Measurements from ENCODE around the gene CNMD.

Gene CNMD

GRCh38 chr13:52739468-52740071, at the start of gene CNMD:
TSS of gene CNMD (minus strand) at chr13:52739820. CDS start at chr13:52739701, 119 bp downstream.
- DNase-seq (ENCODE audit: low read depth) = no peak

DNA sequence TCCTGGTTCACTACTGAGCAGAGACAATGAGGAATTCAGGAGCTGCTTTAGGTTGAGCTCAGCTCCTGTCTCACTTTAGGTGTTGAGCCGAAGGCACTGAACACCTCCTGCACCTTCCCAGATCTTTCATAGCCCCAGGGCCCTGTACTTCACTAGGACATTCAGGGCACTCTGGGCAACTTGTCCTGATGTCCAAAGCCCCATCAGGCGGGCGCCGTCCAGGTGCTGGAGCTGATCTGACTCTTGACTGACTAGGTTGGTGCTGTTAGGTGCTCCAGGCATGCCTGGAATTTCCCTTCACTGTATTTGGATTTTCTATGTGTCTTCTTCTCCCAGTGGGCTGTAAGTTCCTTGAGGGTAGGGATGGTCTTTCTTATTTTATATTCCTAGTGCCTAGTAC, 48.4 kb upstream of the CNMD start:
- no peak for DNase-seq (ENCODE audit: low read depth)

- DNase-seq (ENCODE audit: low read depth) = no peak
These were observed 47.6 kb upstream of the CNMD start for GRCh38 chr13:52787235-52787634.

GRCh38 chr13:52786766-52787165, 47.1 kb upstream of the CNMD start:
- no peak for DNase-seq (ENCODE audit: low read depth)

DNA sequence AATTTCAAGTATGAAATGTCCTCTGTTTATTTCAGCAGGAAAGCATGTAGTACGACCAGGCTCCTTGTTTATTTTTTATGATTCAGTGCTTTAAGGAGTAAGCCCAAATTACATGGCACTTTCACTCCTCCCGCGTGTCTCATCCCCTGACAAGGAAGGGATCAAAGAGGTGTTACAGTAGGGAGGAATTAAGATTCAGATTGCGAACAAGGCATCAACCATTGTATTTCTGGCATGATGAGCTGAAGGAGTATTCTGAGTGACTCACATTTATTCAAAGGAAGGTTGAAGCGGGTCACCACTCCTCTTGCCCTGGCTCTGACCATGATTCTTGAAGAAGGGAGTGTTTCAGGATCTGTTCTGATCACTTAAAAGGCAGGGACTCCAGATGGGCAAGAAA, 46.1 kb upstream of the CNMD start:
- DNase-seq (ENCODE audit: low read depth) = no peak

DNA sequence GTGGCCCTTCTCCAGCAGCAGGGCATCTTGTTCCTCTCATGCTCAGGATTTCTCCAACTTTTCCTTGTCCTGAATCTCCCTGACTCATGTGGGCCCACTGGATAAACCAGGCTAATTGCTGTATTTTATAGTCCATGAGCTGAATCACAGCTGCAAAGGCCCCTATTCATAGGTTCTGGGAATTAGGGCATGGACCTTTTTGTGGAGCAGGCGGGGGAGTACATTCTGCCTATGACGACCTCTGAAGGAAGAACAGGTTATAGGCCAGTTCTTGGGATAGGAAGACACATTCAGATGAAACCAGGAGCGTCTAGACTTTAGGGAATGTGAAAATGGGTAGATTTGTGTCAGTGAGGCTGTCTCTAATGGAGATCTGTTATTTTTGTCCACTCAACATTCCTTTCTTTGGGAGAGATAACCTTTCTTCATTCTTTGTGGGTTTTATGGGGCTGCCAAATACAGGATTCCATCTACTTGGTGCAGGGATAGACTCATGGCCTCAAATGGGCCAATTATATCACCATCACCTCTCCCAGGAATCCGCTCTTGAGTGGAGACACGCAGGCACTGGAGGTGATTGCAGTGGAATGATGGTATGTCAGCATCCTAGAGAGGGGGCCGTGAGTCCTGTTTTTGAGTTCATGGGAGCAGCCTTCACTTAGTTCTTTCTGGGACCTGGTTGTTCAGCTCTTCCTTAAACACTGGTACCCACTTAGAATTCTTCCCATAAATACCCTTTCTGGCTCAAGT, 45.1 kb upstream of the CNMD start:
- no peak for DNase-seq (ENCODE audit: low read depth)

DNA sequence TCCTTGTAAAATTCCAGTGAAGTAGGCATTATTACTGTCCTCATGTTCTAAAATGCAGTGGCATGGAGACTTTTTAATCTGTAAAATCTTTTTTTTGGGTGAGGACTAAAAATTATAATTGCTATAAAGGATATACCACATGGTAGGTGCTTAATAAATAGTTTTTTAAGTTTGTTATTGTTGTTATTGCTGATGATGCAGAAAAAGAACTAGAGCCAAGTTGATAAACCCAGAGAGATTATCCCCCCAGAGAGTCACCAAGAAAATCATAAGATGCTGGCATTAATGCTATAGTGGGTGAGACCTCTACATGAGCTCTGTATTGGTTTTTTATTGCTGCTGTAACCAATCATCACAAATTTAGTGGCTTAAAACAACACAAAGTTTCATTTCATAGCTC, 44.3 kb upstream of the CNMD start:
- DNase-seq (ENCODE audit: low read depth) = no peak

GRCh38 chr13:52782471-52783448, 43.1 kb upstream of the CNMD start:
- DNase-seq (ENCODE audit: low read depth) = no peak

GRCh38 chr13:52780611-52781010, 41.0 kb upstream of the CNMD start:
- no peak for DNase-seq (ENCODE audit: low read depth)

DNA sequence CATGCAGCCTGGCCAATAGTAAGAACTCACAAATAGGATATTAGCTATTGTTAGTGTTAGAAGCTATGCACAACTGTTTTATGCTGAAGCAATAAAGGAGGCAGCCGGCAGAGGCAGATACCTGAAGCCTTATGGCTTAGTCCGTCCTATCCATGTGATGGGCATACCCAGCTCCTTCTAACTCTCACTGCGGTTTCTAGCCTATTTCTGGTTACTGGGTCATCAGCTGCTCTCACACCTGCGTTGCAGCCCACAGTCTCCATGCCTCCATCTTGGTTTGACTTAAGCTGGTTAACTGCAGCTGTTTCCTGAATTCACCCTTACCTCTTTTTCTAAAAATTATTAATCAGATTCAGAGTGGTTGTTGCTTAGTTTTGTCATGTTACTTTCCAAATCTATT, 40.5 kb upstream of the CNMD start:
- no peak for DNase-seq (ENCODE audit: low read depth)

DNA sequence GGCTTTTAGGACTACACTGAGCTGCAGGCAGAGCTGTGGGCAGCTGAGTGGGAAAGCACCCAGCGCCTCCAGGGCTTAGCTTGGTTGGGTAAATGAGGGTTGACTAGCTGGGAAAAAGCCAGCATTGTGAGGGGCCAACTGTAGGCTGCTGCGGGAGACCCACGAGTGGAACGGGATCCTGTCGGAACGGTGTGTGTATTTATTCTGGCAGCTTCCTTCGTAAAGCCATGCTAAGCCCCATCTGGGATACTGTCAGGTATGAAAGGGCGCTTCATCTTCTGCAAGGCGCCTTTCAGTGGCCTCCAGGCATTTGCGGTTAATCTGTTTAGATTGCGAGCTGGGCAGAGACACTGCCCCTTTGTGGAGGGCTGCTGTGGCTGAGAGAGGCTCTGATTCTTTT, 39.5 kb upstream of the CNMD start:
- no peak for DNase-seq (ENCODE audit: low read depth)

GRCh38 chr13:52776726-52777125, 37.1 kb upstream of the CNMD start:
- DNase-seq (ENCODE audit: low read depth) = no peak

DNA sequence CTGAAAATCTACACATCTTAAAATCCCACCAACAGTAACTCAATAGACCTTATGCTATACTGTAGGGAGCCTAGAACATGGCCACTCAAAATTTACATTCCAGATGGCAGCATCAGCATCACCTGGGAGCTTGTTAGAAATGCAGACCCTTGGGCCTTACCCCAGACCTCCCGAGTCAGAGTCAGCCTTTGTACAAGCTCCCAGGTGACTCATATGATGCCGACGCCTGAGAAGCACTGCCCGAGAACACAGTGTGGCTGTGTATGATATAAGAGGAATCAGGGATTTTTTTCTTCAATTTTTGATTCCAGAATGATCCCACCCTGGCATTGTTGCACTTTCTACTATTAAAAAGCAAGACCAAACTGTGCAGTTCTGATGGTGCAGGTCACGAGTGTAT, 35.9 kb upstream of the CNMD start:
- no peak for DNase-seq (ENCODE audit: low read depth)

DNA sequence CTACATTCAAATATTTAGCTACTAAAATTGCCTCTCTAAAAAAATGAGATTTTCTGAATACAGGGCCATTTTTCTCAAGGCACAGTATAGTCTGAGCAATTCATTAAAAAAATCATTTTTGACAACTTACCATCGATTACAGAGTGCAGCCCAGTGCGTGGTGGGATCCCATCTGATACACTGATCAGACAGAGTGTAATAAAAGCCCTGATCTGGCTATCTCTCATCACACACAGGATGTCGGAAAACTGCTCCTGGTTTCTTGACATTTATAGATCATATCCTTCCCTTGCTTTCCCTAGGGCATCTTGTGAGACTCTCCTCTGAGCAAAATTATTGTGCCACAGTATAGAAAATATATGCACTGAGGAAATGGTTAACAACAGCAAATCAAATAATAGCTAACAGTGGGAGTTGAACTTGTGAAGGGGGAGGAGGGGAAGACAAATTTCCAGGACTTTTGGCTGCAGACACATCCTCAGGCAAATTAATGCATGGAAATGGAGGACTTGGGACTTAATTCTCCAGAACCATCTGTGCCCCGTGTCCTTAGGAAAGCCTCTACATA, 28.4 kb upstream of the CNMD start:
- no peak for DNase-seq (ENCODE audit: low read depth)

DNA sequence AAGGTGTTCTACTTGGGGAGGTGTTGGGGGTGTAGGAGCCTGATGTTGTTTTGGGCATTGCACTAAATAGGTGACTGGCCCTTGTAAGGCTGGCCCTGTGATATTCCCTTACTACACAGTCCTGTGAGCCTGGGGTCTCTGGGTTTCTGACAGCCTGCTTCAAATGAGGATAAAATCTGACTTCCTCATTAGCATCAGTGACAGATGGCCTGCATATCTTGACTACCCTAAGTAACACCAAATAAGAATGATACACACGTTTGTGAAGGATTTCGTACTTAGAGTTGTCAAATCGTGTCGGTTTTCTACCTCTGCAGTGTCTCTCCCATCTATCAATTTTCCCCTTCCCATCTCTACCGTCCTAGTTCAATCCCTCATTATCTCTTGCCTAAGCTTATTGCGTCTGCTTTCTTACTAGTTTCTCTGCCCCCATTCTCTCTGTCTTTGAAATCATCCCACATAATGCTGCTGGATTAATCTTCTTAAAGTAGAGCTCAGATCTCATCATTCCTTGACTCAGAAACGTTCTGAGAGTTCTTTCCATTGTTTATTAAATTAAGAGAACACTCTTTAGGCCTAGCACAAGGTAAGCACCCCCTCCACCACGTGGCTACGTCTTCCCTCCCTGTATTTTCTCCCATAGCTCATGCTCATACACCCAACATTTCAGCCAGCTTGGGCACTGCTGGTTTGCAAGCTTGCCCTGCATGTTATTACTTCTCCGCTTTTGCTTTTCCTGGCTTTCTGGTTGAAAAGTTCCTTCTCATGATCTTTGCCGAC, 26.2 kb upstream of the CNMD start:
- DNase-seq (ENCODE audit: low read depth) = no peak

GRCh38 chr13:52760077-52760476, 20.5 kb upstream of the CNMD start:
- no peak for DNase-seq (ENCODE audit: low read depth)

- DNase-seq (ENCODE audit: low read depth) = no peak
These were observed 18.5 kb upstream of the CNMD start for GRCh38 chr13:52758114-52758513.

- no peak for DNase-seq (ENCODE audit: low read depth)
These were observed 11.6 kb upstream of the CNMD start for GRCh38 chr13:52751196-52751595.

- DNase-seq (ENCODE audit: low read depth) = no peak
These were observed 11.1 kb upstream of the CNMD start for GRCh38 chr13:52750713-52751112.

DNA sequence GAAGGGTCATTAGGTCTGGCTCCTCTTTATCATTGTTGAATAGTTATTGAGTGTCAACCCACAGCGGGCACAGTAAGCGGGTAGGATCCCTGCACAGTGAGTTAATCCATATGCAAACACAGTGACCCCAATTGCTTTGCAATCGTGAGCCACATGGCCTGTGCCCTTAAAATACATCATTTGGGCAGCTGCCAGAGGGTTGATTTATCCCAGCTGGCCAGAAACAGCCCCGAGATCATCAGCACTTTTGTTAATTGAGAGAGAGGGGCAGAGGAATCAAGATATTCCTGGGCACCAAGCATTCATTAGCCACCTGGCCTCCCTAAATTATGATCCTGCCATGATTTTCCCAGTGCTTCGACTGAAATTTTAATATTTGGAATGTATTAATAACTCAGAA, 9.8 kb upstream of the CNMD start:
- DNase-seq (ENCODE audit: low read depth) = no peak

DNA sequence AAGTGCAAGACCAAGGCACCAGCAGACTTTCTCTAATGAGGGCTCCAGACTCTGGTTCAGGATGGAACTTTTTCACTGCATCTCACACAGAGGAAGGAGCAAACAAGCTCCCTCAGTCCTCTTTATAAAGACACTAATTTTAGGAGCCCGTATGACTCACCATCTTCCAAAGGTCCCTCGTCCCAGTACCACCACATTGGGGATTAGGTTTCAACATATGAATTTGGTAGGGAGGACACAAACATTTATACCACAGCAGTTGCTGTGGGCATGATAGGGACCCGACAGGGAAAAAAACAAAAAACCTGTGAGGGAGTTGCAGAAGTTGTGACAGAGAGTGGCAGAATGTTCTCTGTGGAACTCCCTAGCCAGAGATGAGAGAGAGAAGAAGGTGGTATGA, 6.5 kb upstream of the CNMD start:
- no peak for DNase-seq (ENCODE audit: low read depth)
